Kidney (tissue), 14 donors: Measurements from ENCODE around the gene UCP1. TPM values are rescaled to one million over a fixed set of nuclear protein-coding genes. Genes with fewer than 3 reads are reported as not detected.
"Not testable (repeated sequence)": the region's sequence is repeated elsewhere in the genome, so short reads cannot be mapped to it uniquely, and the experiment has no call there.

ENCODE experiments used
- DNase-seq, 5 donors: peaks; one replicate each; pipeline ENCODE4 v3.0.0-alpha.2; 2013 to 2020
- FAIRE-seq: peaks from 2 replicates; lab custom pipeline; 2012; peaks lifted over from hg19 to GRCh38; lab: Jason Lieb, UNC
- H3K27ac ChIP-seq, 2 donors: one replicate each; pipeline ENCODE4 v1.7.0; 2013; ENCODE audit warnings: low read depth in 2 of 2, low read length in 2 of 2, inconsistent platforms in 1 of 2
- H3K27me3 ChIP-seq: one replicate; pipeline ENCODE4 v1.7.1; 2013; ENCODE audit warnings: low read length, inconsistent platforms; ENCODE audit not compliant: control insufficient read depth, insufficient read depth
- H3K36me3 ChIP-seq, 3 donors: one replicate each; pipeline versions ENCODE4 v1.7.0 to v1.7.1; 2013; ENCODE audit warnings: low read length in 3 of 3, control low read depth in 1 of 3, inconsistent platforms in 1 of 3; ENCODE audit not compliant: insufficient read depth in 3 of 3, control insufficient read depth in 2 of 3
- H3K4me1 ChIP-seq, 3 donors: one replicate each; pipeline versions ENCODE4 v1.7.0 to v1.7.1; 2013; ENCODE audit warnings: low read length in 3 of 3, inconsistent platforms in 1 of 3, low read depth in 1 of 3; ENCODE audit not compliant: control insufficient read depth in 2 of 3, insufficient read depth in 2 of 3
- H3K4me3 ChIP-seq, 3 donors: one replicate each; pipeline versions ENCODE4 v1.7.0 to v1.8.1; 2013; ENCODE audit warnings: low read length in 3 of 3, control low read depth in 1 of 3, inconsistent platforms in 1 of 3
- H3K9ac ChIP-seq, 3 donors: one replicate each; pipeline versions ENCODE4 v1.7.0 to v1.7.1; 2013; ENCODE audit warnings: low read length in 3 of 3, control low read depth in 1 of 3, inconsistent platforms in 1 of 3
- H3K9me3 ChIP-seq, 3 donors: one replicate each; pipeline versions ENCODE4 v1.7.0 to v1.7.1; 2013; ENCODE audit warnings: low read length in 3 of 3, control low read depth in 1 of 3, inconsistent platforms in 1 of 3; ENCODE audit not compliant: control insufficient read depth in 2 of 3, insufficient read depth in 1 of 3
- CTCF ChIP-seq: IDR thresholded peaks from 3 replicates; pipeline ENCODE4 v1.5.1; 2012; ENCODE audit warnings: mild to moderate bottlenecking, moderate library complexity, borderline replicate concordance; ENCODE audit not compliant: insufficient read depth; ENCODE audit errors: extremely low read depth
- intact Hi-C: fragments of 100-400 bp; cut with DNase I; formaldehyde crosslinking; loops from one replicate; pipeline ENCODE4 v1.11.1; 2022
- polyA plus RNA-seq: library from polyadenylated mRNA; stranded (reverse); fragments of 350-450 nt; fragmentation: Illumina TruSeq; extraction: RNeasy Lipid Tissue Mini Kit (QIAGEN cat#74804); gene quantifications from one replicate; pipeline ENCODE4 v1.2.3, GENCODE V29; 2014; ENCODE audit warnings: low read depth, low replicate concordance; ENCODE audit not compliant: insufficient read depth
- total RNA-seq: library from RNA; stranded (reverse); fragmentation: NEBNext Ultra II Directional; extraction: Animal tissue kit (Norgen Biotek cat#: 25700); gene quantifications from one replicate; pipeline ENCODE4 v1.2.1, GENCODE V29; 2021
- donor health status: control.
- donor health status: control.
- donor health status: control.
- donor health status: control.
- donor health status: control.
- donor health status: DM: yes; HTN: yes; CAD: no.
- donor health status: Normal renal cell carcinoma (clear cell type).

The UCP1 gene
- total and polyA plus RNA-seq, 2 donors from 2014 or later = not detected

GRCh38 chr4:140523370-140523856, 45.3 kb downstream of the UCP1 start:
- H3K36me3 ChIP-seq = peaks cover 5 to 6% (median 6%) of the 10 kb centered on the region in 3 donors
- intact Hi-C loops = no loop called here
- H3K4me1 ChIP-seq = peaks cover 0 to 6% (median 2%) of the 10 kb centered on the region in 3 donors
- no peak for DNase-seq
- no peaks in the 10 kb centered on the region for H3K27me3 ChIP-seq
- H3K4me3 ChIP-seq = peak overlapping the region; percentile 62 to 87 (median 72)
- no peak for TF ChIP-seq CTCF
- no peak overlapping the region for H3K27ac ChIP-seq
- H3K9ac ChIP-seq = peak overlapping the region in 1 of 3 donors; percentile 54
- H3K9me3 ChIP-seq = no peaks in the 10 kb centered on the region
- FAIRE-seq = no peak

GRCh38 chr4:140515423-140515822, 53.3 kb downstream of the UCP1 start:
- TF ChIP-seq CTCF = no peak
- Histone ChIP-seq H3K4me3 (no peak overlapping the region), H3K27me3 (no peaks in the 10 kb centered on the region), H3K9me3 (no peaks in the 10 kb centered on the region), H3K27ac (no peak overlapping the region), H3K9ac (no peak overlapping the region), H3K36me3 (no peaks in the 10 kb centered on the region), H3K4me1 (no peaks in the 10 kb centered on the region)
- FAIRE-seq (no peak), DNase-seq (no peak)
- intact Hi-C loops = no loop called here

- DNase-seq, intact Hi-C loops, H3K9me3 ChIP-seq, H3K4me1 ChIP-seq, H3K9ac ChIP-seq, FAIRE-seq, H3K27ac ChIP-seq, H3K4me3 ChIP-seq, H3K27me3 ChIP-seq, H3K36me3 ChIP-seq: not testable (repeated sequence)
Measured at GRCh38 chr4:140513765-140514164, 55.0 kb downstream of the UCP1 start.

Other genes with a start within 250 kb of the UCP1 start
- 74.1 TPM for gene SCOC, start 195.3 kb downstream of the UCP1 start, total RNA-seq
- 99.4 TPM for gene SCOC, start 195.3 kb downstream of the UCP1 start, polyA plus RNA-seq
- gene CLGN, start 141.3 kb downstream of the UCP1 start, total RNA-seq = 0.44 TPM
- 0.54 TPM for gene CLGN, start 141.3 kb downstream of the UCP1 start, polyA plus RNA-seq
- gene MGAT4D, start 70.7 kb downstream of the UCP1 start, total RNA-seq = not detected
- gene MGAT4D, start 70.7 kb downstream of the UCP1 start, polyA plus RNA-seq = not detected
- gene ELMOD2, start 44.8 kb downstream of the UCP1 start, total RNA-seq = 25.6 TPM
- gene ELMOD2, start 44.8 kb downstream of the UCP1 start, polyA plus RNA-seq = 13.3 TPM
- gene TBC1D9, start 187.4 kb upstream of the UCP1 start, total RNA-seq = 38.6 TPM
- gene TBC1D9, start 187.4 kb upstream of the UCP1 start, polyA plus RNA-seq = 14.4 TPM